ENCODE measurements around the gene SOX5. TPM values are rescaled to one million over a fixed set of nuclear protein-coding genes. Genes with fewer than 3 reads are reported as not detected.

Gene SOX5
- total RNA-seq, 1 experiment from 2014 or later, result 0.52 TPM

- Histone ChIP-seq H3K9ac (ENCODE audit: low read length) (no peak overlapping the region), H3K9me3 (ENCODE audit: control insufficient read depth in 1 of 2, insufficient read depth in 1 of 2, low read depth in 1 of 2, low read length in 2 of 2) (peaks cover 23 to 26% of the 10 kb centered on the region in 2 experiments; a peak in 3 of 4 replicates), H3K79me2 (ENCODE audit: insufficient read depth, low read length) (no peaks in the 10 kb centered on the region), H3K9me2 (ENCODE audit: insufficient read depth) (no peaks in the 10 kb centered on the region), H3K4me1 (ENCODE audit: control insufficient read depth in 1 of 2, insufficient read depth in 2 of 2, low read length in 2 of 2) (no peaks in the 10 kb centered on the region), H3K4me3 (replicated peaks in 1 of 2; ENCODE audit: low read depth in 1 of 2, low read length in 2 of 2) (no peak overlapping the region), H3K27me3 (ENCODE audit: insufficient read depth, low read length) (no peaks in the 10 kb centered on the region), H3K36me3 (ENCODE audit: control insufficient read depth in 1 of 2, insufficient read depth in 2 of 2, low read length in 2 of 2) (no peaks in the 10 kb centered on the region), H3K27ac (ENCODE audit: low read depth, low read length) (no peak overlapping the region), H2AFZ (ENCODE audit: low read depth, low read length, poor library complexity, severe bottlenecking) (no peak overlapping the region), H4K20me1 (ENCODE audit: insufficient read depth) (no peaks in the 10 kb centered on the region), H3K4me2 (ENCODE audit: low read length) (no peak overlapping the region)
- TF ChIP-seq JUND (IDR thresholded peaks at IDR 0.05), result no peak
- CTCF ChIA-PET, result no interaction called here
- intact Hi-C loops (cut with micrococcal nuclease), result no loop called here
- RAD21 ChIA-PET (ENCODE audit: low non-redundant PET in 1 of 2, low total read pairs in 2 of 2, uncharacterized antibody in 2 of 2, unreplicated experiment in 2 of 2), result no interaction called here
- ATAC-seq (no peak), DNase-seq (ENCODE audit: low read depth, low spot score) (no peak)
- POLR2A ChIA-PET, result no interaction called here
- no TSS peak for BruUV-seq (replicated peaks)
Measured at GRCh38 chr12:23810329-23810902, 139.1 kb downstream of the SOX5 start.

GRCh38 chr12:23803540-23803939 lies 145.9 kb downstream of the SOX5 start:
- Histone ChIP-seq H4K20me1 (ENCODE audit: insufficient read depth) (no peaks in the 10 kb centered on the region), H3K27me3 (ENCODE audit: insufficient read depth, low read length) (no peaks in the 10 kb centered on the region), H3K36me3 (ENCODE audit: control insufficient read depth in 1 of 2, insufficient read depth in 2 of 2, low read length in 2 of 2) (no peaks in the 10 kb centered on the region), H3K9ac (ENCODE audit: low read length) (no peak overlapping the region), H3K79me2 (ENCODE audit: insufficient read depth, low read length) (no peaks in the 10 kb centered on the region), H3K9me2 (ENCODE audit: insufficient read depth) (no peaks in the 10 kb centered on the region), H3K9me3 (ENCODE audit: control insufficient read depth in 1 of 2, insufficient read depth in 1 of 2, low read depth in 1 of 2, low read length in 2 of 2) (peaks cover 9 to 32% of the 10 kb centered on the region in 2 experiments; a peak in 2 of 4 replicates), H3K4me2 (ENCODE audit: low read length) (no peak overlapping the region), H3K4me3 (replicated peaks in 1 of 2; ENCODE audit: low read depth in 1 of 2, low read length in 2 of 2) (no peak overlapping the region), H3K4me1 (ENCODE audit: control insufficient read depth in 1 of 2, insufficient read depth in 2 of 2, low read length in 2 of 2) (no peaks in the 10 kb centered on the region), H3K27ac (ENCODE audit: low read depth, low read length) (no peak overlapping the region), H2AFZ (ENCODE audit: low read depth, low read length, poor library complexity, severe bottlenecking) (no peak overlapping the region)
- intact Hi-C loops (cut with micrococcal nuclease), result no loop called here
- TF ChIP-seq ZFX (IDR thresholded peaks at IDR 0.05), result no peak
- no peak for TF ChIP-seq RAD21 (IDR thresholded peaks at IDR 0.05; ENCODE audit: low read depth)
- no peak for TF ChIP-seq CTCF (IDR thresholded peaks at IDR 0.05 in 2 of 3, conservative IDR thresholded peaks at IDR 0.05 in 1 of 3; ENCODE audit: borderline replicate concordance in 1 of 3, insufficient read depth in 1 of 3, low read depth in 2 of 3, low read length in 2 of 3)
- no peak for TF ChIP-seq EGR1 (IDR thresholded peaks at IDR 0.05; ENCODE audit: low read depth)
- TF ChIP-seq TCF7L2 (IDR thresholded peaks at IDR 0.05; ENCODE audit: borderline replicate concordance, extremely low read depth, insufficient read depth, insufficient read length), result no peak
- TF ChIP-seq JUND (IDR thresholded peaks at IDR 0.05), result no peak
- TF ChIP-seq EZH2phosphoT487 (IDR thresholded peaks at IDR 0.05; ENCODE audit: borderline replicate concordance), result no peak
- no peak for TF ChIP-seq POLR2A (IDR thresholded peaks at IDR 0.05; ENCODE audit: borderline replicate concordance, extremely low read depth, insufficient read depth, insufficient read length)
- POLR2A ChIA-PET, result no interaction called here
- RAD21 ChIA-PET (ENCODE audit: low non-redundant PET in 1 of 2, low total read pairs in 2 of 2, uncharacterized antibody in 2 of 2, unreplicated experiment in 2 of 2), result no interaction called here
- ATAC-seq (no peak), DNase-seq (ENCODE audit: low read depth, low spot score) (no peak)
- BruUV-seq (replicated peaks), result no TSS peak
- CTCF ChIA-PET, result no interaction called here
